HEK293T (cell line): Measurements from ENCODE around the gene LYG1.

Experiments used
- BHLHE40 ChIP-seq: fragments of 450-650 bp; IDR thresholded peaks from 2 replicates; pipeline ENCODE4 v1.6.1; 2016; ENCODE audit warnings: mild to moderate bottlenecking, moderate library complexity, borderline replicate concordance
- CTBP1 ChIP-seq: fragments of 450-650 bp; IDR thresholded peaks from 2 replicates; pipeline ENCODE4 v1.6.1; 2016; ENCODE audit warnings: borderline replicate concordance
- ELF4 ChIP-seq: fragments of 450-650 bp; IDR thresholded peaks from 2 replicates; pipeline ENCODE4 v1.6.1; 2017; ENCODE audit warnings: antibody characterized with exemption
- FOXK2 ChIP-seq: fragments of 450-650 bp; IDR thresholded peaks from 2 replicates; pipeline ENCODE4 v1.6.1; 2016; ENCODE audit warnings: mild to moderate bottlenecking
- HDGF ChIP-seq: fragments of 450-650 bp; IDR thresholded peaks from 2 replicates; pipeline ENCODE4 v1.6.1; 2017; ENCODE audit warnings: antibody characterized with exemption, borderline replicate concordance
- PKNOX1 ChIP-seq: fragments of 450-650 bp; IDR thresholded peaks from 2 replicates; pipeline ENCODE4 v1.6.1; 2016
- SP1 ChIP-seq: fragments of 450-650 bp; IDR thresholded peaks from 2 replicates; pipeline ENCODE4 v1.6.1; 2017
- SUZ12 ChIP-seq: fragments of 450-650 bp; IDR thresholded peaks from 2 replicates; pipeline ENCODE4 v1.6.1; 2016; ENCODE audit warnings: mild to moderate bottlenecking
- TARDBP ChIP-seq: fragments of 450-650 bp; IDR thresholded peaks from 2 replicates; pipeline ENCODE4 v1.6.1; 2016
- ZNF384 ChIP-seq: fragments of 450-650 bp; IDR thresholded peaks from 2 replicates; pipeline ENCODE4 v1.6.1; 2016

DNA sequence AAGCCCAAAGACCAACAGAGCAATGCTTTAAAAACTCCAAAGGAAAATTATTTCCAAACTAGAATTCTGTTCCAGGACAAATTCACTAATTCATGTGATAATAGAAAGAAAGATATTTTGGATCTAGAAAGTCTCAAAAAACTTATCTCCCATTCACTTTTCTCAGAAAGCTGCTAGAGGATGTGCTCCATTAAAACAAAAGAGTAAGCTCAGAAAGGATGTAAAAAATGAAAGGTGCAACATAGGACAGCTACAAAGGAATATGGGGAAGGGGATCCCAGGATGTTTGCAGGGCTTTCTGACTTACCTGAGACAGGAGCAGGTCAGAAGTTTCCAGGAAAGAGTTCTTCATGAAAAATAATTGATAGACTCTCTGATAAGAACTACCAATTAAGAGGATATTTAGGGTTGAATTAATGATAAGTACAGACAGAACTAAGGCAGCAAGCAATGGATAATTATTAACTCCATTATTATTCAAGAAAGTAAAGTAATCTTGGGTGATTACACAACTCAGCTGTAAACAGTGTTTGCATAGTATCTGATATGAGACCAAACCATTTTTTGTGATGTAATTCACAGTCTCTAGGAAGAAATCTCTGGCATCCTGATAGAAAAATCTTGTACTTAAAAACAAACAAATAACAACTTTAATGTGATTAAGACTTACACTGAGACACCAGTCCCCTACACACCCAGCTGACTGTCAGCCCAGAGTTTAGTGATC, 20.9 kb downstream of the LYG1 start:
- TF ChIP-seq CTBP1 (no peak), BHLHE40 (no peak), FOXK2 (no peak), ZNF384 (no peak), HDGF (no peak), ELF4 (no peak), TARDBP (no peak), SP1 (no peak), SUZ12 (no peak), PKNOX1 (no peak)
